ENCODE measurements around the gene TAX1BP3. TPM values are rescaled to one million over a fixed set of nuclear protein-coding genes. Genes with fewer than 3 reads are reported as not detected.
"Not testable (repeated sequence)": the region's sequence is repeated elsewhere in the genome, so short reads cannot be mapped to it uniquely, and the experiment has no call there.

TAX1BP3 gene
- total RNA-seq, 1 experiment from 2014 or later: 122 TPM

DNA sequence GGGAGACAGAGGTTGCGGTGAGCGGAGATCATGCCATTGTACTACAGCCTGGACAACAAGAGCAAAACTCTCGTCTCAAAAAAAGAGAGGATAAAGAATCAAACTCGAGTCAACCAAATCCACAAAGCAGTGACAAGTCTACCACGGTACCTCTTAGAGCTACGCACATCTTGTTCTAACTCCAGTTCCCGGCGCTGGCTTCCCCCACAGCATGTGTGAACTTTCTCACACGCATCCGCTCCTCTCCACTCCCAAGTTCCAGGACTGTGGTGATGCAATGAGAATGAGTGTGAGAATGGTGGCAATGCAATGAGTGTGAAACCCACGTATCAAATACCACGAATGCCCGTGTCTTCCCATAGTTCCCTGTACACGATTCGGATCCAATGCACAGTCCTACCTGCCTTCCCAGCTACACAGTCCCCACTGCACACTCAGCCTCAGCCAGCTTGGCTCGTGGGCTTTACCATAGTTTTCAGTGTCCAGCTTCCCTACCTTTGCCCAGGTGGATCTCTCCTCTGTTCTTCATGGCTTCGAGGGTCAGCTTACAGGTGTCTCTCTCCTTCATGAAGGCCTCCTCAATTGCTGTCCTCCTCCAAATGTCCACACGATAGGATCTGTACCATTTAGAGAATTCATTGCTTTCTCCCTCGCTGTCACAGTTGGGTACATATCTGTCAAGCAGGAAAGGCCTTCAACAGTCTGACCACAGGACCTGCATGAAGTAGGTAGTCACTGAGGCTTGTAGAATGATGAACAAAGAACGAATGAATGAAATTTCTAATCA lies 36.7 kb upstream of the TAX1BP3 start:
- no peaks in the 10 kb centered on the region for H3K27me3 ChIP-seq (ENCODE audit: control insufficient read depth, insufficient read depth, low read length)
- ATAC-seq (no peak), DNase-seq (ENCODE audit: low read depth, low spot score) (no peak)
- in situ Hi-C loops (cut with HindIII; ENCODE audit: low pct_unique_long_range_greater_than_20kb, low sequenced_read_pairs): no loop called here
- TF ChIP-seq POLR2AphosphoS5 (IDR thresholded peaks at IDR 0.05; ENCODE audit: low read depth, low read length) (no peak), TCF7L2 (IDR thresholded peaks at IDR 0.05; ENCODE audit: low read depth, low read length) (no peak), SIN3A (IDR thresholded peaks at IDR 0.05; ENCODE audit: borderline replicate concordance, insufficient read depth, low read depth, low read length) (no peak)
- TF ChIP-seq, protein P1, sequence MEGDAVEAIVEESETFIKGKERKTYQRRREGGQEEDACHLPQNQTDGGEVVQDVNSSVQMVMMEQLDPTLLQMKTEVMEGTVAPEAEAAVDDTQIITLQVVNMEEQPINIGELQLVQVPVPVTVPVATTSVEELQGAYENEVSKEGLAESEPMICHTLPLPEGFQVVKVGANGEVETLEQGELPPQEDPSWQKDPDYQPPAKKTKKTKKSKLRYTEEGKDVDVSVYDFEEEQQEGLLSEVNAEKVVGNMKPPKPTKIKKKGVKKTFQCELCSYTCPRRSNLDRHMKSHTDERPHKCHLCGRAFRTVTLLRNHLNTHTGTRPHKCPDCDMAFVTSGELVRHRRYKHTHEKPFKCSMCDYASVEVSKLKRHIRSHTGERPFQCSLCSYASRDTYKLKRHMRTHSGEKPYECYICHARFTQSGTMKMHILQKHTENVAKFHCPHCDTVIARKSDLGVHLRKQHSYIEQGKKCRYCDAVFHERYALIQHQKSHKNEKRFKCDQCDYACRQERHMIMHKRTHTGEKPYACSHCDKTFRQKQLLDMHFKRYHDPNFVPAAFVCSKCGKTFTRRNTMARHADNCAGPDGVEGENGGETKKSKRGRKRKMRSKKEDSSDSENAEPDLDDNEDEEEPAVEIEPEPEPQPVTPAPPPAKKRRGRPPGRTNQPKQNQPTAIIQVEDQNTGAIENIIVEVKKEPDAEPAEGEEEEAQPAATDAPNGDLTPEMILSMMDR (IDR thresholded peaks at IDR 0.05): no peak
- TF ChIP-seq, protein P2, sequence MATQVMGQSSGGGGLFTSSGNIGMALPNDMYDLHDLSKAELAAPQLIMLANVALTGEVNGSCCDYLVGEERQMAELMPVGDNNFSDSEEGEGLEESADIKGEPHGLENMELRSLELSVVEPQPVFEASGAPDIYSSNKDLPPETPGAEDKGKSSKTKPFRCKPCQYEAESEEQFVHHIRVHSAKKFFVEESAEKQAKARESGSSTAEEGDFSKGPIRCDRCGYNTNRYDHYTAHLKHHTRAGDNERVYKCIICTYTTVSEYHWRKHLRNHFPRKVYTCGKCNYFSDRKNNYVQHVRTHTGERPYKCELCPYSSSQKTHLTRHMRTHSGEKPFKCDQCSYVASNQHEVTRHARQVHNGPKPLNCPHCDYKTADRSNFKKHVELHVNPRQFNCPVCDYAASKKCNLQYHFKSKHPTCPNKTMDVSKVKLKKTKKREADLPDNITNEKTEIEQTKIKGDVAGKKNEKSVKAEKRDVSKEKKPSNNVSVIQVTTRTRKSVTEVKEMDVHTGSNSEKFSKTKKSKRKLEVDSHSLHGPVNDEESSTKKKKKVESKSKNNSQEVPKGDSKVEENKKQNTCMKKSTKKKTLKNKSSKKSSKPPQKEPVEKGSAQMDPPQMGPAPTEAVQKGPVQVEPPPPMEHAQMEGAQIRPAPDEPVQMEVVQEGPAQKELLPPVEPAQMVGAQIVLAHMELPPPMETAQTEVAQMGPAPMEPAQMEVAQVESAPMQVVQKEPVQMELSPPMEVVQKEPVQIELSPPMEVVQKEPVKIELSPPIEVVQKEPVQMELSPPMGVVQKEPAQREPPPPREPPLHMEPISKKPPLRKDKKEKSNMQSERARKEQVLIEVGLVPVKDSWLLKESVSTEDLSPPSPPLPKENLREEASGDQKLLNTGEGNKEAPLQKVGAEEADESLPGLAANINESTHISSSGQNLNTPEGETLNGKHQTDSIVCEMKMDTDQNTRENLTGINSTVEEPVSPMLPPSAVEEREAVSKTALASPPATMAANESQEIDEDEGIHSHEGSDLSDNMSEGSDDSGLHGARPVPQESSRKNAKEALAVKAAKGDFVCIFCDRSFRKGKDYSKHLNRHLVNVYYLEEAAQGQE (IDR thresholded peaks at IDR 0.05; ENCODE audit: insufficient read depth in 1 of 2, low read depth in 2 of 2, low read length in 1 of 2): no peak
- H3K4me1 ChIP-seq (ENCODE audit: control insufficient read depth, insufficient read depth, low read length): no peaks in the 10 kb centered on the region
- intact Hi-C loops (cut with micrococcal nuclease; ENCODE audit: unreplicated experiment): no loop called here
- no peak overlapping the region for H3K4me3 ChIP-seq (ENCODE audit: low read depth in 2 of 2, low read length in 2 of 2)
- H3K27ac ChIP-seq (ENCODE audit: low read length): no peak overlapping the region
- H3K9me3 ChIP-seq (ENCODE audit: control insufficient read depth, insufficient read depth, low read depth, low read length): no peaks in the 10 kb centered on the region
- POLR2A ChIA-PET: no interaction called here
- H3K36me3 ChIP-seq (ENCODE audit: control insufficient read depth, insufficient read depth, low read length): no peaks in the 10 kb centered on the region
- BruUV-seq (replicated peaks): no TSS peak
- CTCF ChIA-PET: no interaction called here

DNA sequence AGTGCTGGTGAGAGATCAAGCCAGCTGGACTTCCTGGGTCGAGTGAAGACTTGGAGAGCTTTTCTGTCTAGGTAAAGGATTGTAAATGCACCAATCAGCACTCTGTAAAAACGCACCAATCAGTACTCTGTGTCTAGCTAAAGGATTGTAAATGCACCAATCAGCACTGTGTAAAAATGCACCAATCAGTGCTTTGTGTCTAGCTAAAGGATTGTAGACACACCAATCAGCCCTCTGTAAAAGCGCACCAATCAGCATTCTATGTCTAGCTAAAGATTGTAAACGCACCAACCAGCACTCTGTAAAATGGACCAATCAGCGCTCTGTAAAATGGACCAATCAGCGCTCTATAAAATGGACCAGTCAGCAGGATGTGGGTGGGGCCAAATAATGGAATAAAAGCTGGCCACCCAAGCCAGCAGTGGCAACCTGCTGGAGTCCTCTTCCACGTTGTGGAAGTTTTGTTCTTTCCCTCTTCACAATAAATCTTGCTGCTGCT lies 33.7 kb upstream of the TAX1BP3 start:
- CTCF ChIA-PET; BruUV-seq (replicated peaks); POLR2A ChIA-PET; H3K27ac ChIP-seq (ENCODE audit: low read length); intact Hi-C loops (cut with micrococcal nuclease; ENCODE audit: unreplicated experiment); H3K4me1 ChIP-seq (ENCODE audit: control insufficient read depth, insufficient read depth, low read length); H3K36me3 ChIP-seq (ENCODE audit: control insufficient read depth, insufficient read depth, low read length); ATAC-seq; DNase-seq (ENCODE audit: low read depth, low spot score); in situ Hi-C loops (cut with HindIII; ENCODE audit: low pct_unique_long_range_greater_than_20kb, low sequenced_read_pairs); H3K27me3 ChIP-seq (ENCODE audit: control insufficient read depth, insufficient read depth, low read length); H3K9me3 ChIP-seq (ENCODE audit: control insufficient read depth, insufficient read depth, low read depth, low read length); H3K4me3 ChIP-seq (ENCODE audit: low read depth in 2 of 2, low read length in 2 of 2): not testable (repeated sequence)

DNA sequence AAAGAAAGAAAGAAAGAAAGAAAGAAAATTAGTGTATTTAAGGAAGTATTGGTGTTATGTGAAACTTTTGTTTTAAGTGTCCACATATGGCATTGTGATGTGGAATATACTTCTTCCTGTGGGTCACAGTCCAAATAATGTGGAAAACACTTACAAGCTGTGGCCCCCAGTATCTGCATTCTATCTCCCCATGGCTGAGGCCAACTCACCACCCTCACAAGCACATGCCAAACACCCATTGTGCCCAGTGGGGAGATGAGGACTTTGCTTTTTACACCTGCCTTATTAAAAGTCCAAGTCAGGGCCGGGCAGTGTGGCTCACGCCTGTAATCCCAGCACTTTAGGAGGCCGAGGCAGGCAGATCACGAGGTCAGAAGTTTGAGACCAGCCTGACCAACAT lies 31.6 kb upstream of the TAX1BP3 start:
- in situ Hi-C loops (cut with HindIII; ENCODE audit: low pct_unique_long_range_greater_than_20kb, low sequenced_read_pairs): no loop called here
- no peaks in the 10 kb centered on the region for H3K27me3 ChIP-seq (ENCODE audit: control insufficient read depth, insufficient read depth, low read length)
- BruUV-seq (replicated peaks): no TSS peak
- CTCF ChIA-PET: no interaction called here
- H3K27ac ChIP-seq (ENCODE audit: low read length): no peak overlapping the region
- intact Hi-C loops (cut with micrococcal nuclease; ENCODE audit: unreplicated experiment): no loop called here
- POLR2A ChIA-PET: no interaction called here
- DNase-seq (ENCODE audit: low read depth, low spot score) (no peak), ATAC-seq (no peak)
- no peak overlapping the region for H3K4me3 ChIP-seq (ENCODE audit: low read depth in 2 of 2, low read length in 2 of 2)
- no peaks in the 10 kb centered on the region for H3K9me3 ChIP-seq (ENCODE audit: control insufficient read depth, insufficient read depth, low read depth, low read length)
- H3K4me1 ChIP-seq (ENCODE audit: control insufficient read depth, insufficient read depth, low read length): no peaks in the 10 kb centered on the region; the same call in 1 of the 2 replicates
- no peaks in the 10 kb centered on the region for H3K36me3 ChIP-seq (ENCODE audit: control insufficient read depth, insufficient read depth, low read length)
- TF ChIP-seq SIN3A (IDR thresholded peaks at IDR 0.05; ENCODE audit: borderline replicate concordance, insufficient read depth, low read depth, low read length) (no peak), POLR2AphosphoS5 (IDR thresholded peaks at IDR 0.05; ENCODE audit: low read depth, low read length) (no peak), TCF7L2 (IDR thresholded peaks at IDR 0.05; ENCODE audit: low read depth, low read length) (no peak)
- TF ChIP-seq, protein P1 (IDR thresholded peaks at IDR 0.05): no peak
- TF ChIP-seq, protein P2 (IDR thresholded peaks at IDR 0.05; ENCODE audit: insufficient read depth in 1 of 2, low read depth in 2 of 2, low read length in 1 of 2): no peak
